Loucy (cell line): ENCODE results near the gene PIGS.

Experiments used
- H2AFZ ChIP-seq: fragments of 200-600 bp; sonication (generic); 2 replicates; pipeline ENCODE4 v1.6.0; 2016; ENCODE audit warnings: antibody characterized with exemption, mild to moderate bottlenecking, low read length, moderate library complexity
- H3F3A ChIP-seq: fragments of 200-600 bp; 2 replicates; pipeline ENCODE4 v1.6.0; 2016; ENCODE audit warnings: antibody characterized with exemption, low read depth, mild to moderate bottlenecking
- H3K27me3 ChIP-seq: fragments of 200-600 bp; sonication (generic); 2 replicates; pipeline ENCODE4 v1.6.1; 2014; ENCODE audit warnings: low read length, mild to moderate bottlenecking; ENCODE audit not compliant: insufficient read depth, poor library complexity, severe bottlenecking
- H3K36me3 ChIP-seq: fragments of 200-600 bp; sonication (generic); 2 replicates; pipeline ENCODE4 v1.6.1; 2016; ENCODE audit warnings: low read length; ENCODE audit not compliant: insufficient read depth
- H3K4me1 ChIP-seq: fragments of 200-600 bp; sonication (generic); 2 replicates; pipeline ENCODE4 v1.5.1; 2014; ENCODE audit warnings: low read length, mild to moderate bottlenecking; ENCODE audit not compliant: insufficient read depth, poor library complexity, severe bottlenecking
- H3K4me2 ChIP-seq: fragments of 200-600 bp; sonication (generic); 2 replicates; pipeline ENCODE4 v1.6.0; 2014; ENCODE audit warnings: antibody characterized with exemption, low read length, low read depth, mild to moderate bottlenecking; ENCODE audit not compliant: poor library complexity, severe bottlenecking
- H3K4me3 ChIP-seq: fragments of 200-600 bp; sonication (generic); 2 replicates; pipeline ENCODE4 v1.5.1; 2014; ENCODE audit warnings: low read length, mild to moderate bottlenecking, mixed read lengths; ENCODE audit not compliant: poor library complexity, severe bottlenecking
- H3K79me2 ChIP-seq: fragments of 200-600 bp; sonication (generic); 2 replicates; pipeline ENCODE4 v1.6.1; 2014; ENCODE audit warnings: low read length; ENCODE audit not compliant: insufficient read depth
- H3K9ac ChIP-seq: fragments of 200-600 bp; sonication (generic); 2 replicates; pipeline ENCODE4 v1.6.0; 2014; ENCODE audit warnings: mild to moderate bottlenecking, low read depth, low read length, moderate library complexity; ENCODE audit not compliant: poor library complexity, severe bottlenecking
- H3K9me2 ChIP-seq: fragments of 200-600 bp; sonication (generic); replicated peaks from 2 replicates; pipeline ENCODE4 v1.6.1; 2016; ENCODE audit warnings: low read depth, low read length, mixed read lengths
- H3K9me3 ChIP-seq: fragments of 200-600 bp; sonication (generic); 2 replicates; pipeline ENCODE4 v1.6.1; 2014; ENCODE audit warnings: mild to moderate bottlenecking, antibody characterized with exemption, low read length, low read depth; ENCODE audit not compliant: insufficient read depth
- H4K20me1 ChIP-seq: fragments of 200-600 bp; sonication (generic); 2 replicates; pipeline ENCODE4 v1.6.0; 2014; ENCODE audit warnings: antibody characterized with exemption, low read length, mild to moderate bottlenecking; ENCODE audit not compliant: insufficient read depth, poor library complexity, severe bottlenecking
- CTCF ChIP-seq: fragments of 200-600 bp; sonication (generic); conservative IDR thresholded peaks from 2 replicates; pipeline ENCODE4 v1.5.1; 2014; ENCODE audit warnings: mild to moderate bottlenecking, antibody characterized with exemption, low read length
- EZH2phosphoT487 ChIP-seq: fragments of 200-600 bp; IDR thresholded peaks from 2 replicates; pipeline ENCODE4 v1.6.1; 2018; ENCODE audit warnings: antibody characterized with exemption, mild to moderate bottlenecking, moderate library complexity, borderline replicate concordance

PIGS gene

DNA sequence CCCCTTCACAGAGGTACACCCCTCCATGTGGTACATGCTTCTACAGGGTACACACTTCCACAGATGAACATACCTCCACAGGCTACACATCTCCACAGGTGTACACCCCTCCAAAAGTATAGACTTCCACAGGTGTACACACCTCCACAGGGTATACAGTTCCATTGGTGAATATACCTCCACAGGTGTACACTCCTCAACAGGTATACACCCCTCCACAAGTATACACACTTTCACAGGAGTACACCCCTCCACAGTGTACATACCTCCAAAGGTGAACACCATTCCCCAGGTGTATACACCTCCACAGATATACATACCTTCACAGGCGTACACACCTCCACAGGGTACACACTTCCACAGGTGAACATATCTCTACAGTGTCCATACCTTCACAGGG is 55.8 kb downstream of the PIGS start:
- Histone ChIP-seq H3K4me1 (peaks cover 23% of the 10 kb centered on the region), H3K4me3 (no peak overlapping the region), H3K9ac (no peak overlapping the region), H3K36me3 (no peaks in the 10 kb centered on the region), H3F3A (no peaks in the 10 kb centered on the region), H2AFZ (no peak overlapping the region), H3K9me3 (no peaks in the 10 kb centered on the region), H3K9me2 (no peaks in the 10 kb centered on the region), H3K27me3 (no peaks in the 10 kb centered on the region), H4K20me1 (no peaks in the 10 kb centered on the region), H3K4me2 (no peak overlapping the region), H3K79me2 (no peaks in the 10 kb centered on the region)
- TF ChIP-seq EZH2phosphoT487 = no peak
- no peak for TF ChIP-seq CTCF

DNA sequence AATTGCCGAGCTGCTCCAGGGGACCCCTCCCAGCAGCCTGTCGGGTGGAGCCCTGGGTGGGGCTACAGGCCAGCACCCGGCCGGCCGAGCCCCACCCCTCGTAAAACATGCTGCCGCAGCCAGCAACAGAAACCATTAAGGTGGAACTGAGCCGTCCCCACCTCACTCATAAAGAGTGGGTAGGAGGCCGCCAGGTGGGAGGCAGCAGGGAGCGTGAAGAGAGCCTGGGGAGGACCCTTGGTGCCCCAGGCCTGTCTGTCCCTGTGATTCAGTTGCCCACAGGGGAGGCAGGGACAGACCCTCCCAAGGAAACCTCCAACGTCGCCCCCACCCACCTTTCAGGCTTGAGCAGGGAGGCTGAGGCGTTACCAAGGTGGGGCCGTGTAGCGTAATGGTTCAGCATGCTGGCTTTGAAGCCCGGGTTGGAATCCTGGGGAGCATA is 56.7 kb downstream of the PIGS start:
- Histone ChIP-seq H3K4me2 (no peak overlapping the region), H3K27me3 (no peaks in the 10 kb centered on the region), H3K4me1 (peaks cover 14% of the 10 kb centered on the region), H3F3A (no peaks in the 10 kb centered on the region), H3K9ac (no peak overlapping the region), H3K4me3 (no peak overlapping the region), H2AFZ (no peak overlapping the region), H3K9me2 (no peaks in the 10 kb centered on the region), H3K79me2 (no peaks in the 10 kb centered on the region), H3K9me3 (no peaks in the 10 kb centered on the region), H3K36me3 (no peaks in the 10 kb centered on the region), H4K20me1 (no peaks in the 10 kb centered on the region)
- TF ChIP-seq CTCF (no peak), EZH2phosphoT487 (no peak)

DNA sequence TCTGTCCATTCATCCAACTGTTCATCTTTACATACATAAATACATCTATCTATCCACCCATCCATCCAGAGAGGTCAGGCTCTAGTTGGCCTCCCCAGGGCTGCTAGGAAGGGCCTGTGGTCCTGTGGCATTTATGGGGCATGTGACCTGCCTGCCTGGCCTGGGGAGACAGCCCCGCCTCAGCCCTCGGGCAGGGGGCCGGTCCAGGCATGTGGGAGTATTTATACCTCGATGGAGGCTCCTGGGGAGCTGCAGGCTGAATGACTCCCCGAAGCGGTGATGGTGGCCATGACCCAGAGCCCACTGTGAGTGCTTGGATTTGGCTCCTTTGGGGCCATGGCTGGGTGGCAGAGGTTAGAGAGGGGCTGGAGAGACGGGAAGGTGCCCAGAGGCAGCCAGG is 57.8 kb downstream of the PIGS start:
- no peak for TF ChIP-seq CTCF
- no peak for TF ChIP-seq EZH2phosphoT487
- H3F3A ChIP-seq = no peaks in the 10 kb centered on the region
- no peak overlapping the region for H3K4me3 ChIP-seq
- H3K36me3 ChIP-seq = no peaks in the 10 kb centered on the region
- no peaks in the 10 kb centered on the region for H3K9me2 ChIP-seq
- H3K9ac ChIP-seq = no peak overlapping the region
- H3K4me2 ChIP-seq = no peak overlapping the region
- H3K27me3 ChIP-seq = no peaks in the 10 kb centered on the region
- no peaks in the 10 kb centered on the region for H3K9me3 ChIP-seq
- no peaks in the 10 kb centered on the region for H3K79me2 ChIP-seq
- H4K20me1 ChIP-seq = no peaks in the 10 kb centered on the region
- H3K4me1 ChIP-seq = peaks cover 5% of the 10 kb centered on the region
- H2AFZ ChIP-seq = no peak overlapping the region
